OCI-LY3 (cell line): ENCODE measurements around the gene CECR2.

Source experiments
- CTCF ChIP-seq: fragments of 200-600, 300-600 bp; sonication (generic); IDR thresholded peaks from 2 replicates; pipeline ENCODE4 v1.5.1; 2014; ENCODE audit warnings: antibody characterized with exemption, low read length, low read depth
- EZH2phosphoT487 ChIP-seq: fragments of 200-600 bp; shearing (Covaris generic); IDR thresholded peaks from 2 replicates; pipeline ENCODE4 v1.6.1; 2018; ENCODE audit warnings: antibody characterized with exemption, mixed run types, low read depth

- TF ChIP-seq CTCF (no peak), EZH2phosphoT487 (no peak)
Measured at GRCh38 chr22:17396516-17396915, 27.3 kb downstream of the CECR2 start.
